HG03103 (cell line): ENCODE data around the gene IMP3.
"Not testable (repeated sequence)": the region's sequence is repeated elsewhere in the genome, so short reads cannot be mapped to it uniquely, and the experiment has no call there.

Source experiments
- ATAC-seq: cut with Tn5 transposase; IDR thresholded peaks from one replicate; pipeline ENCODE4 v1.9.1; 2021; ENCODE audit warnings: low read depth; ENCODE audit not compliant: unreplicated experiment

The IMP3 gene

DNA sequence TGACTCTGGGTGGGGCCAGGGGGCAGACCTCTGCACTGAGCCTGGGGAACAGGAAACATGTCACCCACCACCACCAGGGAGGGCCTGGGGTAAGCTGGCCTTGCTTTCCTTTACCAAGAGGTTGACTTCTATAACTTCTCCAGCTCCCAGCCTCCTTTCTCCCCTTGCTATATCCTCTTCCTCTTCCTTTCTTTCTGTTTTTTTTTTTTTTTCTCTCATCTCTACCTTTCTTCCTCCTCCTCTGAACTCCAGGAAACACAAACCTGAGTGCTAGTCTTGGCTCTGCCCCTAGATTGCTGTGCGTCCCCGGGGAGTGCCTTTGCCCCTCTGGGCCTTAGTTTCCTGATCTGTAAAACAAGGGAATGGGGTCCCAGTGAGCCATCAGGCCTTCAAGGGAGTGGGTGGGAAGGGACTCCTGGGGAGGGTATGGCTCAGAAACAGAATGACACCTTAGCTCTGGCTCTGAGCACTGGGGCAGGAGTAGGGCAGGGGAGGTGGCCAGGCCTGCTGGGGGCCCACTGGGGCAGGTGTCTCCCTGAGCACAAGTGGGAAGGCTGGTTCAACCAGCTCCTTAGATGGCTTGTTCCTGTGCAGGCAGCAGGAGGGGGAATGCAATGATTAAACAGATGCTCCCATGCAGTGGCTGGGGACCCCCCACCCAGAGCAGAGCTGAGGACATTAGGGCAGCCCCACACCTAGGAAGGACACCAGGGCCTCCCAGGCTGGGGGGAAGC is 12.0 kb upstream of the IMP3 start:
- no peak for ATAC-seq

DNA sequence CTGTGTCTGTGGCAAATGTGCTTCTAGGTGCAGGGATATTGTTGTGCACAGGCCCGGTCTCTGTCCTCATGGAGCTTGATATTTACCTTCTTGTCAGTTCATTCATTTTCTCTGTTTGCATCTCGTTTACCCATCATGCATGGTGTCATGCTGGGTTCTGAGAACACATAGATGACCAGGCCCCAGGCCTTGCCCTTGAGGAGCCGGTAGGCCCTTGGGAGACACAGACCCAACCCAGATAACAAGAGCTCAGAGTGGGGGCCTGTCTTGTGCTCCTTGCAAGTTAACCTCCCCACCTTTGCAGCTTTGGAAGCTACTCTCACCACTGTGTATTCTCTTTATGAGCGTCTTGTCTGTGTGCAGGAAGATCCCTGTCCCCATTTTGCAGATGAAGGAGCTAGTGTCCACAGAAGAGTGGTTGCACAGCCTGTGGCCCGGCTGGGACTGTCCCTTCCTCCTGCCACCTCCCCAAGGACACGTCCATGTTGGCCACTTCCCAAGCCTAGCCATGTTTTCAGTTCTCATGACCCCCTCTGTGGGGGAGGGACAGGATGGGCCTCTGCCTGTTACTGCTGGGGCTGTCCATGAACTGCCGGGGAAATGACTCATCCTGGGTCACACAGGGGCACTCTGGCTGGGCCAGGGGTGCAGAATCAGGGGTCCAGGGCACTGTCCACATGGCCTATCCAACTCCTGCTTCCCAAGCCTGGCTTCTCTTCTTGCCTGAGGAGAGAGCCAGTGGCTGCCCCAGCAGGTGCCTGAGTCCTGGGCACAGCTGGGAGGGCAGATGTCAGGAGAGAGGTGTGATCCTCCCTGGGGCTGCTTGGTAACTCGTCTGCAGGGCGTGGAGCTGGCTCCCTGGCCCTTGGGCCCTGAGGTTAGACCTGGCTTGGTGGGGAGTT is 11.1 kb upstream of the IMP3 start:
- no peak for ATAC-seq

DNA sequence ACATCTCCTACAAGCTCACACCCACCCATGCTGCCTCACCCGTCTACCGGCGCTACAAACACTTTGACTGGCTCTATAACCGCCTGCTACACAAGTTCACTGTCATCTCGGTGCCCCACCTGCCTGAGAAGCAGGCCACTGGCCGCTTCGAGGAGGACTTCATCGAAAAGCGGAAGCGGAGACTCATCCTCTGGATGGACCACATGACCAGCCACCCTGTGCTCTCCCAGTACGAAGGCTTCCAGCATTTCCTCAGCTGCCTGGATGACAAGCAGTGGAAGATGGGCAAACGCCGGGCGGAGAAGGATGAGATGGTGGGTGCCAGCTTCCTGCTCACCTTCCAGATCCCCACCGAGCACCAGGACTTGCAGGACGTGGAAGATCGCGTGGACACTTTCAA is 9.8 kb upstream of the IMP3 start:
- no peak for ATAC-seq

DNA sequence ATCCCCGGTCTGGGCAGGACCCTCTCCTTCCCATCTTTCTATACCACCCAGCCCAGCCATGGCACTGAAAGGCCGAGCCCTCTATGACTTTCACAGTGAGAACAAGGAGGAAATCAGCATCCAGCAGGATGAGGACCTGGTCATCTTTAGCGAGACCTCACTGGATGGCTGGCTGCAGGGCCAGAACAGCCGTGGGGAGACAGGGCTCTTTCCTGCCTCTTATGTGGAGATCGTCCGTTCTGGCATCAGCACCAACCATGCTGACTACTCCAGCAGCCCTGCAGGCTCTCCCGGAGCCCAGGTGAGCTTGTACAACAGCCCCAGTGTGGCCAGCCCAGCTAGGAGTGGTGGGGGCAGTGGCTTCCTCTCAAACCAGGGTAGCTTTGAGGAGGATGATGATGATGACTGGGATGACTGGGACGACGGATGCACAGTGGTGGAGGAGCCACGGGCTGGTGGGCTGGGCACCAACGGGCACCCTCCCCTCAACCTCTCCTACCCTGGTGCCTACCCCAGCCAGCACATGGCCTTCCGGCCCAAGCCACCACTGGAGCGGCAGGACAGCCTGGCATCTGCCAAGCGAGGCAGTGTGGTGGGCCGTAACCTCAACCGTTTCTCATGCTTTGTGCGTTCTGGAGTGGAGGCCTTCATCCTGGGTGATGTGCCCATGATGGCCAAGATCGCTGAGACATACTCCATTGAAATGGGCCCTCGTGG is 9.2 kb upstream of the IMP3 start:
- no peak for ATAC-seq

DNA sequence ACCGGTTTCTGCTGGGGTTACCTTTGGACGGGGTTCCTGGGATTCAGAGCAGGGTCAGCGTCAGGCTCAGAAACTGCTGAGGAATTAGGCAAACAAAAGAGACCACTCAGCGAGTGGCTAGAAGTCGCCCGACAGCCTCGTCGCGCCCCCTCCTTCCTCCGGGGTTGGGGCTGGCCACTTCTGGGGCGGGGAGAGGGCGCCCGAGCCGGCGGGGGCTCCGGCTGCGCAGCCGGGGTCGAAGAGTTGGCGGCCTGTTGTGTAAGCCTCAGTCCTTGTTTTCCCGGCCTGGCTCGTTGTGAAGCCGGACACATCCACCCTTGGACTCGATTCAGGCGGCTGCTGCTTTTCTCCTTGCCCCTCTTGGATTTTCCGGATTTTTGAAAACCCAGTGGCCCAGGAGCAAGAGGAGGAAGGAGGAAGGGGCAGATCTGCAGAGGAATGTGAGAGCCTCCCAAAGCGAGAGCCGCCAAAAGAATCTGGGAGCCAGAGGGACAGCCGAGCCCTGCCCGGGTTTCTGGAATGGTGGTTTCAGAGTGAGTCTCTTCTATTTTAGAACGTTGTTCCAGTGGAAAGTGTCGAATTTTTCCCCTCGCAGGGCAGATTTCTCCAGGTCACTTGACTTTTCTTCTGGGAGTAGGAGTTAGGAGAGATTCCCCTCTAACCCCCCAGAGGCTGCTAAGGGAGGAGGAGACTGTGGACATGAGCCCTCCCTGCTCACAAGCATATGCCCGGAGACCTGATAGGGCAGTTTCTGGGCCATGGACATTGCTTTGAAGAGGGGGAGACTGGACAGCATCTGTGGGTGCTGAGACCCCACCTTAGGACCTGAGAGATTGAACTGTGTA is 8.4 kb upstream of the IMP3 start:
- ATAC-seq: no peak

DNA sequence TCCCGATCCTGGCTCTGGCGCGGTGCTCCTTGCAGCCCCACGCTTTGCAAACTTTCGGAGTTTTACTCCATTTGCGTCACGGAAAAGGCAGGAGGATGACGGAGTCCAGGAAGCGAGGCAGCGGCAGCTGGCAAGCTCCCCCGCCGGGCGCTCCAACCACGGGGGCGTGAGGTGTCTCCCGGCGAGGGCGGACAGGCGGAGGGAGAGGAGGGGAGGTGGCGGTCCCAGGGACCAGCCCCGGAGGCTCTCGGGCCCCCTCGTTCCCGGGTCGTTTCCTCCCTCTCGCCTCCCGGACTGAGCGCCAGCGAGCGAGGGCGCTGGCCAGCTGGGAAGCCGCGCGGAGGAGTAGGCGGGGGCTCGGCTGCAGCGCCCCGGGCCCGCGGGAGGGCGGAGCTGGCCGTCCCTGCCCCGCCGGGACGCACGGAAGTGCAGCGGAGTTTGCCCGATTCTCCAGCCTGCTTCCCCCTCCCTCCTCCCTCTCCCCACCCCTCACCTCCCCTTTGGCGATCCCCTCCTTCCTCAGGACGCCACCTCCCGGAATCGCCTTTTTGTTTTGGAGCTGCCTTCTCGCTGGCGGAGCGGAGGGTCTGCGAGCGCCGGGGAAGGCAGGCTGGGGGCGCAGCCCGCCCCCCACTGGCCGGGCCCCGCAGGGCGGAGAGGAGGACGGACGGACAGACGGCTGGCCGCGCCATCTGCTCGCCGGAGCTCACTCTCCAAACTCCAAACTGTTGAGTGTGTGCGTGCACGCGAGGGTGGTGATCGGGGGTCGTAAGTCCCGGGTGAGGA is 7.5 kb upstream of the IMP3 start, which contains the start of gene SNX33:
TSS of gene SNX33 (plus strand) at position 543 of the 786 bp plus-strand sequence. CDS start 1,191 bp downstream, outside the sequence.
- no peak for ATAC-seq

DNA sequence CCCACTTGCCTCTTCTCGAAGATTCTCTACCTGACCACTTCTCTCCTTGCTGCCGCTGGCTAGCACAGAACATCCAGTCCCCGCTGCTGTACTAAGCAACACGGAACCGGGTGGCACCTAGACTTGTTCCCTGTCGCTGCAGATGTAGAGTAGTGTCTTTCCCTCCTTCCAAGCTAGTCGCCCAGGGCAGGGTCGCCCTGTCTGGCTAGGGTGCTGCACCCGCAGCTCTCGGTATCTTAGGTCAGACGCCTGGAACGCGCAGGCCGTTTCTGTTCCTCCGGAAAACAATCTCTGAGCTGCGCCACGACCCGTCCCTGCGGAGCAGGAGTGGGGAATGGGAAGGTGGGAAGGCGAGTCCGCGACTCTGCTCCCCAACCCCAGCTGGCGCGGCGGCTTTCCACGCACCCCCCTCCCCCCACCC is 6.9 kb upstream of the IMP3 start:
- no peak for ATAC-seq

DNA sequence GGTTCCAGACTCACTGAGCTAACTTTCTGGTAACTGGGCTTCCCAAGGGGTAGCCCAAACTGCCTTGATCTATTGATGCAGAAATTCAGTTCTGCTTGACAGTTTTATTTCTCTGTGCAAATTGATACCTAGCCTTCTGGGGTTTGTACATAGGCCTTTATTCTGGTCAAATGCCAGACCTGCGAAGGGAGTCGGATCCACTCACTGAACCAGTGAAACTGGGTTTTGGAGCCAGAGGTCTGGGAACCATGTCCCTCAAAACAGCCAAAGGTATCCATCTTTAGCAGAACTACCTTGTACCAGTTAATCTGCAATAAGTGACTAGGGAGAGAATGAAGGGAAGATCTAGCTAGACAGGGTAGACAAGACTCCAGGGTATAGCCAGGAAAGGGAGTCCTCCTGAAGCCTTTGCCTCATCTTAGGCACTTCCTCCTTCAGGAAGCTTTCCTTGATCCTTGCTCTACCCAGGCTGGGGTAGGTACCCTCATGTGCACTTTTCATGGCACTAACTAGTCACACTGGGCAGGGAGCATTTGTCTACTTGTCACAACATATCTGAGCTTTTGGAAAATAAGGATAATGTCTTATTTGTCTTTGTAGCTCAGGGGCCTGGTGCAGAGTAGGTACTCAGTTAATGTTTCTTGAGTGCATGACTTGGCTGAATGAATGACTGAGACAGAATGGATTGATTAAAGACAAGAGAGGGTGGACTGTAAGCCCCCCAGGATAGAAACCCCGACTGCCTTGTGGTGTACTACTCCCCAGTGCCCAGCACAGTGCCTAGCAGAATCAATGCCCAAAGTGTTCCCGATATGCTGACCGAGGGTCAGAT is 6.3 kb upstream of the IMP3 start:
- ATAC-seq: no peak

DNA sequence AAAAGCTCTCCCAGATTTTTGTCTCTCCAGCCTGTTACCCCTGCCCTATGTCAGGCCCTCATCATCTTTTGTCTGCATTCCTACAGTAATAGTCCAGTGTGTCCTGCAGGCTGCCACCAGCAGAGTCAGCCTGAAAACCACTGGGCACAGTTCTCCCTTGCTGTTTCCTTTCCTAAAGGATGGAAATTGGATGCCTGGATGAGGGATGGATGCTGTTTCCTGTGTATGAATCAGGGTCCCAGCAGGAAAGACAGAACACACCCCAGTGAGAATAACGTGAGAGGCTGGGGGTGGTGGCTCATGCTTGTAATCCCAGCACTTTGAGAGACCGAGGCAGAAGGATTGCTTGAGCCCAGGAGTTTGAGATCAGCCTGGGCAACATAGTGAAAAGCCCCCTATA is 4.4 kb upstream of the IMP3 start:
- no peak for ATAC-seq

DNA sequence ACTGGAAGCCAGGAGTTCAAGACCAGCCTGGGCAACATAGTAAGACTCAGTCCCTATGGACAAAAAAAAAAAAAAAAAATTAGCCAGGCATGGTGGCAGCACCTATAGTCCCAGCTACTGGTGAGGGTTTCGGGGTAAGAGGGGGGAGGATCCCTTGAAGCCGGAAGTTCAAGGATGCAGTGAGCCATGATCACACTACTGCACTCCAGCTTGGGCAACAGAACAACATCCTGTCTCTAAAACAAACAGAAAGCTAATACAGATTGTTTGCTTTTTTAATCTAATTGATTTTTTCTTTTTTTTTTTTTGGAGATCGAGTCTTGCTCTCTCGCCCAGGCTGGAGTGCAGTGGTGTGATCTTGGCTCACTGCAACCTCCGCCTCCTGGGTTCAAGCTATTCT is 1.6 kb upstream of the IMP3 start:
- ATAC-seq: no peak

DNA sequence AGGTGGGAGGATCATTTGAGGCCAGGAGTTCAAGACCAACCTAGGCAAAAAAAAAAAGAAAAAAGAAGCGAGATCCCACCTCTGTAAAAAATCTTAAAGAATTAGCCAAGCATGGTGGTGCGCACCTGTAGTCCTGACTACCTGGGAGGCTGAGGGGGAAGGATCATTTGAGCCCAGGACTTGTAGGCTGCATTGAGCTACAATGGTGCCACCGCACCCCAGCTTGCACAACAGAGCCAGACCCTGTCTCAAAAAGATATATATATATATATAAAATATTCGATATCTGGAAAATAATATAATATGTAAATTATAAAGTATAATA is 1.1 kb upstream of the IMP3 start:
- no peak for ATAC-seq

DNA sequence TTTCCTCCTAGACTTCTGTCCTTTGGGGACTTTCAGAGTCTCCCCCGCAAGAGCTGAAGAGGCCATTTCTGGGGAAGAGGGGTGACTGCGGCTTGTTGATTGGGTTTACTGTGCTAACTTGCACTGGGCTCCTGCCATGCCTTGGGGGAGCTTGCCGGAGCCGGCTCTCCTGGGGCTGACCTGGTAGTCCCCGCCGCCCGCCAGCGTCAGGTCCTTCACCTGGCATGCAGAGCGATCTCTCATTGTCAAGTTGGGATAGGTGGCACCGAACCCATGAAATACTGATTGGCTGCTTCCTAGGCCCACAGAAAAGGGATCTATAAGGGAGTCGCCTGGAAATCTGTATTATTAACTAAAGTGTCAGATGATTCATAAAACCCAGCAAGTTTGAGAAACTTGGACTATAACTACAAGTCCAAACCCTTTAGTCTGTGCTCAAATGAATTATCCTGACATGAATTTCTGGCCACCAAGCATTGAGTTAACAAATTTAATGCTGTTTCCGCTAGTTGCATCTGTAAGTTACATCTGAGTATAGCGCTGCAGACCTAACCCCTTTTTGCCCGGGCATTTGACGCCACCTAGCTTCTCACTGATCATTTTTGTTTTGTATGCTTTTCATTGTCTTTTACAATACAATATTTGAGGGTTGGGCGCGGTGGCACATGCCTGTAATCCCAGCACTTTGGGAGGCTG is 607 bp upstream of the IMP3 start:
- peak; percentile 19 for ATAC-seq

DNA sequence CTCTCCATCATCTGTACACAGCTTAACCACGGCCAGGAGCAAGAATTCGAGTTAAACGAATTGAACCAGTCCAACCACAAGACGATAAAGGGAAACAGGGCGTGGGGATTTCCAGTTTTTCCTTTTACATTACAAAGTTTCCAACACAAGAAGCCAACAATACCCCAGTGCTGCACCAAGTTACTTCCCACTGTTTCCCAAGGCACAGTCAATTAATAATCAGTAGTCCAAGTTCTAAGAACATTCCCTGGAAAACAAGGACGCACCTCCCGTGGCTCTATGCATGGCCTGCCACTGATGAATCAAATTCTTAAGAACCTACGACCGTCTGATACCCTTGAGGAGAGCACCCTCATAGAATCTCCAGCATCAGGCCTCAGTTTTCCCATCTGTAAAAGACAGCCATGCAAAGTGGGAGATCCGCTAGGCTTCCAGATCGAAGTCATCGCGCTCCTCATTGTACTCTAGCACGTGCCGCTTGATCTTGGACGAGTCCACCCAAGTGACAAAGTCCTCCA is 774 bp downstream of the IMP3 start:
- ATAC-seq: no peak

DNA sequence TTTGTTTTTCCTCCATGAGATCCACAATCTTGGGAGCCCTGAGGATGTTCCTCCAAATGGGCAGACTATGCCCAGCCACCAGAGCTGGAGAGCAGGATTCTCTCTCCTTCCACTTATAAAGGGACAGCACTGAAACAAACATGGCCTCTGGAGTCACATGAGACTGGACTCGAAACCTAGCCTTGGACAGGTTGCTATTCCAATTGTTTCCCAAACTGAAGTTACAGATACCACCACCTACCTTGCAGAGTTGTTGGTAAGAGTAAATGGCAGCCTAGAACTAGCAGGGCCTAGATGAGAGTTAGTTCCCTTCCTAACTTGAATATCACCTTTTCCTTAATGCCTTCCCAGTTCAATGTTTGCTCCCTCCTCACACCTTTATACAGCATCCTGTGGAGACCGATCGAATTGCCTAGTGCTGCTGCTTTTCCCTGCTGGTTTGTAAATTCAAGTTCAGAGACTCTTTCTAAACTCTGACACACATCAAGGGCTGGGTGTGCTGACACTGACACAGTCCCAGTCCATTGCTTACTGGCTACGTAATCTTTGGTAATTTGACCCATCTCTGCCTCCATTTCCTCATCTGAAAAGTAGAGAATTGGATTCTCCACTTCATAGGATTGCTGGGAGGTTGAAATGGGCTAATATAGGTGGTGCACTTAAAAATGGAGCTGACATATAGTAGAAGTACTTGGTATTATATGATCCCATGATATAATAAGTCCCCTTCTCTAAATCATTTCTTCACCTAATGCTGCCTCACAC is 2.6 kb downstream of the IMP3 start:
- ATAC-seq: no peak

DNA sequence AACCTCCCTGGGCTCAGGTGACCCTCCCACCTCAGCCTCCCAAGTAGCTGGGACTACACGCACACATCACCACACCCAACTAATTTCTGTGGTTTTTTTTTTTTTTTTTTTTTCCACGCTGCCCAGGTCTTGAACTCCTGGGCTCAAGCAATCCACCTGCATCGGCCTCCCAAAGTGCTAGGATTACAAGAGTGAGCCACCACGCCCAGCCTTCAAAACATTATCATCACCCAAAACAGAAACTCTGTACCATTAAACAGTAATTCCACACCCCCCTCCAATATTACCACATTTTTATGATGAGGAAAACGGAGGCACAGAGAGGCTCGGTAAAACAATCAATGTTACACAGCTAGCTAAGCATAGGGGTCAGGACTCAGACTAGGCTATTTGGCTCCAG is 4.0 kb downstream of the IMP3 start:
- no peak for ATAC-seq

DNA sequence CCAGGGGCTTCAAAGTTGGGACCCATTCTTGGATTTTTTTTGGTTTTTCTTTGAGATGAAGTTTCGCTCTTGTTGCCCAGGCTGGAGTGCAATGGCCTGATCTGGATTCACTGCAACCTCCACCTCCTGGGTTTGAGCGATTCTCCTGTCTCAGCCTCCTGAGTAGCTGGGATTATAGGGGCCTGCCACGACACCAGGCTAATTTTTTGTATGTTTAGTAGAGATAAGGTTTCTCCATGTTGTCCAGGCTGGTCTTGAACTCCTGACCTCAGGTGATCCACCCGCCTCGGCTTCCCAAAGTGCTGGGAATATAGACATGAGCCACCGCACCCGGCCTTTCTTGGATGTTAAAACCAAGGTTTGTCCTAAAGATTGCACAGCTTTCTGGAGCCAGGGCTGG is 6.1 kb downstream of the IMP3 start:
- ATAC-seq: not testable (repeated sequence)

DNA sequence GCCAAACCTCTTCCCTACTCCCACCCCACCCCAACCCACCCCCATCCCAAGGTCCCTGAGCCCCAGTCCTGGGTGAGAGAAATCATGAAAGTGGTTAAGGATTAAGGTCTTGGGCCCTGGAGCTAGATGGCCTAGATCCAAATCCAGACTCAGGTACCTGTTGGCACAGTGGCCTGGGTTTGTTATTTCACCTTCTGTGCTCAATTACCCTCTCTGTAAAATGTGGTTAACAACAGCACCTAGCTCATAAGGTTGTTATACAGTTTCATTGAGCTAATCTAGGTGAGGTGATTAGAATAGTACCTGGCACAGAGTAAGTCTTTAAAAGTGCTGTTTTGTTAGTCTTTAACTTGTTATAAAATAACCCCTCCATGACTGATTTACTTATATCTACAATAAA is 8.1 kb downstream of the IMP3 start:
- ATAC-seq: no peak
